ENCODE results near the gene SLC25A13. TPM values are rescaled to one million over a fixed set of nuclear protein-coding genes. Genes with fewer than 3 reads are reported as not detected.

Gene SLC25A13
- total RNA-seq, 3 donors from 2014 or later, result 33.1 to 39.0 (median 33.2) TPM

DNA sequence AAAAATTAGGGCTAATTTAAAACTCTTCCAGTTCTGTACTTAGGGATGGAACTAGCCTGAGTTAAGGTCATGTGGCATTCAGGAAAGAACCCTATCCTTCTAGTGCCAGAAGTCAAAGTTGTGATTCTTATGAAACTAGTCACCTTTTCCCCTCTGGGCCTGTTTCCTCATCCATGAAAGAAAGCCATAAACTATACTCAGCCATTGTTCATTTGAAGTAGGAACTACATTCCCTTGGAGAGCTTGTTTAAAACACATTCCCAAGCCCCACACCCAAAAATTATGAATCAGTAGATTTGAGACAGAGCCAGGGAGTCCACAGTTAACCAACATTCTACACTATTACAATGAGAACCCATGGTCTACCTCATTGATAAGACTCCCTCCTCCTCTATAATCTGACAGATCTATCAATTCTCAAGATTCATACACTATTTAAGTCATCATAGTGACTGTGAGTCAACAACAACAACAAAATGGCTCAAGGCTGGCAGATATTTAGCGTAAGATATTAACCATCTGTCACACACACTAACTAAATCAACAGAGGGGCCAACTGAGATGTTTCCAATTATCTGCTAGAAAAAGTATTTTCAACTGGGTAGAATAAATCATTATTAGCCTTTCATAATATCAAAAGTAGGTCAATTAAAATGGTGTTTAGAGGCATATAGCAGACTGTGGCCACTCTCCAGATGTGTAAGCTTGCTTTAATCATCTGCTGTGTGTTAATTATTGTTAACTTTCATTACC, 102.3 kb downstream of the SLC25A13 start:
- DNase-seq (ENCODE audit: low spot score in 2 of 2), result no peak
- Histone ChIP-seq H3K27me3 (no peaks in the 10 kb centered on the region), H3K4me3 (no peak overlapping the region), H3K36me3 (no peaks in the 10 kb centered on the region), H3K4me1 (peaks cover 0 to 5% of the 10 kb centered on the region in 2 donors), H3K9me3 (peaks cover 0 to 7% of the 10 kb centered on the region in 2 donors), H3K27ac (peak overlapping the region; percentile 54 to 77)
- TF ChIP-seq POLR2A (IDR thresholded peaks at IDR 0.05) (no peak), POLR2AphosphoS5 (IDR thresholded peaks at IDR 0.05) (peak in 1 of 3 donors; percentile 42)
- intact Hi-C loops (cut with DNase I; ENCODE audit: low total_unique reads), result no loop called here

DNA sequence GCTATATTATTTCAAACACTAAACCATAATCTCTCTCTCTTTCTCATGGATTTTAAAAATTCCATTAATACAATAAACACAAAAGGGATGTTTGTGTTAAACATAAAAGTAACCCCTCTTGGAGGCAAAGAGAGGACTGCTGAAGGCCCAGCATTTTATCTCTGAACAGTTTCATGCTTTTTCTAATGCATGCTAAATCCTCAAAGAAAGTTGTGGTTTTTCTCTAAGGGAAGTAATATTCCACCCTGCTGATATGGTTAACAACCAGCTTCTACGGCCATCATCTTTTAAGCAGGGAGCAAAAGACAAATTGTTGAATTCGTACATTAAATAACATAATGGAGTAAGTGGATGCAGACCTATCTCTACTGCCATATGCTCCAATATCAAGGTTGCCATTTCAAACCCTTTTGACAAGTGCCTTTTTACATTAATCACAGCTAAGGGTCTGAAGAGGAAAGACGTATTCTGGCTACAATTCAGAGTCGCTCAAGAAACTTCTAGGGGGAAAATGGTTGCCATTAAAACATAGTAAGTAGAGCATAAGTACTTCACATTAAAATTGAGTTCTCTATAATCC, 103.1 kb downstream of the SLC25A13 start:
- no peaks in the 10 kb centered on the region for H3K27me3 ChIP-seq
- no peak overlapping the region for H3K4me3 ChIP-seq
- peaks cover 0 to 7% of the 10 kb centered on the region in 2 donors for H3K9me3 ChIP-seq
- H3K36me3 ChIP-seq, result no peaks in the 10 kb centered on the region
- intact Hi-C loops (cut with DNase I; ENCODE audit: low total_unique reads), result no loop called here
- H3K4me1 ChIP-seq, result peaks cover 0 to 5% of the 10 kb centered on the region in 2 donors
- TF ChIP-seq, protein P1, sequence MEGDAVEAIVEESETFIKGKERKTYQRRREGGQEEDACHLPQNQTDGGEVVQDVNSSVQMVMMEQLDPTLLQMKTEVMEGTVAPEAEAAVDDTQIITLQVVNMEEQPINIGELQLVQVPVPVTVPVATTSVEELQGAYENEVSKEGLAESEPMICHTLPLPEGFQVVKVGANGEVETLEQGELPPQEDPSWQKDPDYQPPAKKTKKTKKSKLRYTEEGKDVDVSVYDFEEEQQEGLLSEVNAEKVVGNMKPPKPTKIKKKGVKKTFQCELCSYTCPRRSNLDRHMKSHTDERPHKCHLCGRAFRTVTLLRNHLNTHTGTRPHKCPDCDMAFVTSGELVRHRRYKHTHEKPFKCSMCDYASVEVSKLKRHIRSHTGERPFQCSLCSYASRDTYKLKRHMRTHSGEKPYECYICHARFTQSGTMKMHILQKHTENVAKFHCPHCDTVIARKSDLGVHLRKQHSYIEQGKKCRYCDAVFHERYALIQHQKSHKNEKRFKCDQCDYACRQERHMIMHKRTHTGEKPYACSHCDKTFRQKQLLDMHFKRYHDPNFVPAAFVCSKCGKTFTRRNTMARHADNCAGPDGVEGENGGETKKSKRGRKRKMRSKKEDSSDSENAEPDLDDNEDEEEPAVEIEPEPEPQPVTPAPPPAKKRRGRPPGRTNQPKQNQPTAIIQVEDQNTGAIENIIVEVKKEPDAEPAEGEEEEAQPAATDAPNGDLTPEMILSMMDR (IDR thresholded peaks at IDR 0.05), result no peak
- no peak for TF ChIP-seq POLR2AphosphoS5 (IDR thresholded peaks at IDR 0.05)
- no peak for TF ChIP-seq POLR2A (IDR thresholded peaks at IDR 0.05)
- DNase-seq (ENCODE audit: low spot score in 2 of 2), result no peak
- H3K27ac ChIP-seq, result peak overlapping the region; percentile 4 to 40

DNA sequence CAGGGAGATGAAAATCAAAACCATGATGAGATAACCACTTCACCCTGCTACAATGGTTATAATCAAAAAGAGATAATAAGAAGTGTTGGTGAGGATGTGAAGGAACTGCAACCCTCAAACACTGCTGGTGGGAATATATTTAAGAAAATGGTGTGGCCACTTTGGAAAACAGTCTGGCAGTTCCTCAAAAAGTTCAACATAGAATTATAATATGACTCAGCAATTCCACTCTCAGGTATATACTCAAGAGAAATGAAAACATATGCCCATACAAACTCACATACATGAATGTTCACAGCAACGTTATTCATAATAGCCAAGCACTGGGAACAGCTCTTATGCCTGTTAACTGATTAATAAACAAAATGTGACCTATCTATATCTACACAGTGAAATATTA, 104.8 kb downstream of the SLC25A13 start:
- intact Hi-C loops (cut with DNase I; ENCODE audit: low total_unique reads), result no loop called here
- Histone ChIP-seq H3K4me3 (no peak overlapping the region), H3K9me3 (peaks cover 0 to 7% of the 10 kb centered on the region in 2 donors), H3K27me3 (no peaks in the 10 kb centered on the region), H3K4me1 (peaks cover 0 to 5% of the 10 kb centered on the region in 2 donors), H3K36me3 (no peaks in the 10 kb centered on the region), H3K27ac (no peak overlapping the region)
- DNase-seq (ENCODE audit: low spot score in 2 of 2), result no peak
- TF ChIP-seq POLR2AphosphoS5 (IDR thresholded peaks at IDR 0.05) (no peak), POLR2A (IDR thresholded peaks at IDR 0.05) (no peak)
- TF ChIP-seq, protein P1 (IDR thresholded peaks at IDR 0.05), result no peak

DNA sequence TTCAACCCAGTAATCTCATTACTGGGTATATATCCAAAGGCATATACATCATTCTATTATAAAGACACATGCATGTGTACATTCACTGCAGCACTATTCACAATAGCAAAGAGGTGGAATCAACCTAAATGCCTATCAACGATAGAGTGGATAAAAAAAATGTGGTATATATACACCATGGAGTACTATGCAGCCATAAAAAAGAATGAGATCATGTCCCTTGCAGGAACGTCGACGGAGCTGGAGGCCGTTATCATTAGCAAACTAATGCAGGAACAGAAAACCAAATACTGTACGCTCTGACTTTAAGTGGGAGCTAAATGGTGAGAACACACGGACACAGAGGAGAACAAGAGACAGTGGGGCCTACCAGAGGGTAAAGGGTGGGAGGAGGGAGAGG, 105.5 kb downstream of the SLC25A13 start:
- Histone ChIP-seq H3K9me3 (peaks cover 0 to 7% of the 10 kb centered on the region in 2 donors), H3K36me3 (no peaks in the 10 kb centered on the region), H3K27ac (no peak overlapping the region), H3K27me3 (no peaks in the 10 kb centered on the region), H3K4me3 (no peak overlapping the region), H3K4me1 (peaks cover 0 to 5% of the 10 kb centered on the region in 2 donors)
- intact Hi-C loops (cut with DNase I; ENCODE audit: low total_unique reads), result no loop called here
- DNase-seq (ENCODE audit: low spot score in 2 of 2), result no peak
- TF ChIP-seq POLR2AphosphoS5 (IDR thresholded peaks at IDR 0.05) (no peak), POLR2A (IDR thresholded peaks at IDR 0.05) (no peak)
- TF ChIP-seq, protein P1 (IDR thresholded peaks at IDR 0.05), result no peak

DNA sequence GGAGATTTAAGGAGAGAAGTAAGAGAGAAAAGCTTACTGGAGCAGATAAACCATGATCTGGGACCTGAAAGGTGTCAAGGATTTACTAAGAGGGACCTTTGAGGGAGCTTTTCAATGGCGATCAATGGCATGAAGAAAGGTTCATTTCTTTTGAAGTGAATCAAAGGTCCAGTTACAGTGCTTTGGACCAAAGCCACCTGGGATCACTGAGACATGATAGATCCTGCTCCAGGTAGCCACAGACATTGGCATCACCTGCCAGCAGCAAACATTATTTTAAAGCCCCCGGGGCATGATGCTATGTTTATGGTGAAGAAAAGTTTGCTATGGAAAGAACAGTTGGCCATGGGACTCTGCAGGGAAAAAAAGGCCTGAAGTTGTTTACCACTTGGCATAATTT, 109.4 kb downstream of the SLC25A13 start:
- Histone ChIP-seq H3K27ac (no peak overlapping the region), H3K27me3 (no peaks in the 10 kb centered on the region), H3K36me3 (no peaks in the 10 kb centered on the region), H3K4me1 (no peaks in the 10 kb centered on the region), H3K4me3 (no peak overlapping the region), H3K9me3 (peaks cover 0 to 7% of the 10 kb centered on the region in 2 donors)
- no peak for TF ChIP-seq POLR2A (IDR thresholded peaks at IDR 0.05)
- TF ChIP-seq, protein P1 (IDR thresholded peaks at IDR 0.05), result no peak
- TF ChIP-seq POLR2AphosphoS5 (IDR thresholded peaks at IDR 0.05), result no peak
- intact Hi-C loops (cut with DNase I; ENCODE audit: low total_unique reads), result no loop called here
- DNase-seq (ENCODE audit: low spot score in 2 of 2), result no peak

Data from breast epithelium (tissue), 4 donors.